GM18526 (cell line): Measurements from ENCODE around the gene FOXM1.

Source experiments
- POLR2A ChIP-seq: IDR thresholded peaks from 3 replicates; pipeline ENCODE4 v1.6.1; 2011; ENCODE audit not compliant: insufficient read length; ENCODE audit errors: extremely low read depth

FOXM1 gene, protein sequence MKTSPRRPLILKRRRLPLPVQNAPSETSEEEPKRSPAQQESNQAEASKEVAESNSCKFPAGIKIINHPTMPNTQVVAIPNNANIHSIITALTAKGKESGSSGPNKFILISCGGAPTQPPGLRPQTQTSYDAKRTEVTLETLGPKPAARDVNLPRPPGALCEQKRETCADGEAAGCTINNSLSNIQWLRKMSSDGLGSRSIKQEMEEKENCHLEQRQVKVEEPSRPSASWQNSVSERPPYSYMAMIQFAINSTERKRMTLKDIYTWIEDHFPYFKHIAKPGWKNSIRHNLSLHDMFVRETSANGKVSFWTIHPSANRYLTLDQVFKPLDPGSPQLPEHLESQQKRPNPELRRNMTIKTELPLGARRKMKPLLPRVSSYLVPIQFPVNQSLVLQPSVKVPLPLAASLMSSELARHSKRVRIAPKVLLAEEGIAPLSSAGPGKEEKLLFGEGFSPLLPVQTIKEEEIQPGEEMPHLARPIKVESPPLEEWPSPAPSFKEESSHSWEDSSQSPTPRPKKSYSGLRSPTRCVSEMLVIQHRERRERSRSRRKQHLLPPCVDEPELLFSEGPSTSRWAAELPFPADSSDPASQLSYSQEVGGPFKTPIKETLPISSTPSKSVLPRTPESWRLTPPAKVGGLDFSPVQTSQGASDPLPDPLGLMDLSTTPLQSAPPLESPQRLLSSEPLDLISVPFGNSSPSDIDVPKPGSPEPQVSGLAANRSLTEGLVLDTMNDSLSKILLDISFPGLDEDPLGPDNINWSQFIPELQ

DNA sequence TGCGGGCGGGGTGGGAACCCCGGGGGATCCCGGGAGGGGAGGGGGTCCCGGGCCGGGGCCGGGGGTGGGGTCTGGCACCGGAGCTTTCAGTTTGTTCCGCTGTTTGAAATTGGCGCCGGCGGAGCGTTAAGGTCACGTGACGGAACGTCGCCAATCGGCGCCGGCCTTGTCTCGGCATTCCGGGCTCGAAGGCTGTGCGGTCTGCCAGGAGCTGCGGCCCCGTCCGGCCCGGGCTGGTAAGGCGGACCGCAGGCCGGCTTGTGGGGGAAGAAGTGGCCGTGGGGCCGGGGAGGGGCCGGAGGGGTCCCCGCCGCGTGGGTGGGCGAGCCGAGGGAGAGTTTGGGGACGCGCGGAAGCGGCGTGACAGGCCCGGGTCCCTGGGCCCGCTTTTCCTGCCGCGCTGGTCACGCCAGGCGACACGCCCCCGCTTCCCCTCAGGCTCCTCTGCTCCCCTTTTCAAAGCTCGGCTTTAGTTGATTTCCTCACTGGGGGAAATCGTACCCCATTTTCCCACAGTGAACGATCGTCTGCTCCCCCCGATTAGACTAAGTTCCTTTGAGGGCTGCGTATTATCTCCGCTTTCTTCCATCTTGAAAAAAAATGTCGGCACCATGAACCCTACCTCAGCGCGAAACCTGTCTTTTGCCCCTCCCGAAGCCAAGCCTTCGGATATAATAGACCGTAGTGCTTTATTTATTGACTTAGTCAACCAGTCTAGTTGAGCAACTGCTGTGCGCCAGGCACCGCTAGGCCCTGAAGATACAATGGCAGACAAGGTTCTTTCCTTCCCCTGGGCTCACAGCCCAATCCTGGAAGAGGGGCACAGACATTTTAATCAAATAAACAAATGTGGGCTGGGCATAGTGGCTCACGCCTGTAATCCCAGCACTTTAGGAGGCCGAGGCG lies at the start of gene FOXM1, which contains the start of gene RHNO1:
FOXM1 (minus strand) TSS at position 128 of the 906 bp plus-strand sequence. CDS start 2,696 bp downstream, outside the sequence.
RHNO1 (plus strand) TSS at position 177 of the 906 bp plus-strand sequence. CDS start 8,144 bp downstream, outside the sequence.
- TF ChIP-seq POLR2A = peak; percentile 82

DNA sequence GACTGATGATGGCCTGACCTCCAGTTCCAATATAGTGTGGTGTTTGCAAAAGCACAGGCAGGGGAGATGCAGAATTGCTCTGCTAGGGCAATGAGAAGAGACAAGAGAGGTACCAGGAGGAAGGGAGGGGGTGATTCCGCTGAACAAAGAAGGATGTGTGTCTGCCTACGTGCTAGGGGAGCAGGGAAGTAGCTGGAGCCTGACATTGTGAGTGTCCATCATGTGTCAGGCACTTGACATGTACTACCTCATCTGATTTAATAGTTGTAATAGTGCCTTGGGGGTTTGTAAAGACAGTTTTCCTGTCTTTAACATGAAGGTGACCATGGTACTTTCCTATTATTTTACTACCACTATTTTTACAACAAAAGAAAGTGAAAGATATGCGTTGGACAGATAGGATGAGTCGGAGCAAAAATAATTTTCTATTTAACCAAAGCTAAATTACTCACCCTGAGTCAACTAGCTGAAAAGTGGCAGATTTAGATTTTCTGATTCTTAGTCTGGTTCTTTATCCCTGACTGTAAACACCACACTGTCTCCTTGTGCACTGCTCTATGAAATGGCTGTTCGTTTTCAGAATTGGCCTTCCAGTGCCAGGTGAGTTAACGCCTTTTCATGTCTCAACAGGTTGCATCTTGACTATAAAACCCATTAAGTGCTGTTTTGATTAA lies 48.5 kb upstream of the FOXM1 start:
- no peak for TF ChIP-seq POLR2A

DNA sequence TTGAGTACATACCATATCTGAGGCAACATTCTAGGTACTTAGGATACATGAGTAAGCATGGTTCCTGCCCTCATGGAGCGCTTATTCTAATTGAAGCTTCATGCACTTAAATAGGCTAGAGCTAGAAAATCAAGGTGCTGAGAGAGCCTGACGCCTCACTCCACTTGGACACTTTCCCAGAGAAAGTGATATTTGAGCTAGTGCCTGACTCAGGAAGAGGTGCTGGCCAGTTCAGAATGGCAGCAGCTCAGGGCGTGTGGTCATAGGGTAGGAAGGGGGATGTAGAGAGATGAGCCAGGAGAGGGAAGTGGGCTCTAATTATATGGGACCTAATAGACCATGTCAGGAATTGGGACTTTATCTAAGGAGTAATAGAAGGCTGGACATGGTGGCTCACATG lies 47.0 kb upstream of the FOXM1 start:
- no peak for TF ChIP-seq POLR2A

DNA sequence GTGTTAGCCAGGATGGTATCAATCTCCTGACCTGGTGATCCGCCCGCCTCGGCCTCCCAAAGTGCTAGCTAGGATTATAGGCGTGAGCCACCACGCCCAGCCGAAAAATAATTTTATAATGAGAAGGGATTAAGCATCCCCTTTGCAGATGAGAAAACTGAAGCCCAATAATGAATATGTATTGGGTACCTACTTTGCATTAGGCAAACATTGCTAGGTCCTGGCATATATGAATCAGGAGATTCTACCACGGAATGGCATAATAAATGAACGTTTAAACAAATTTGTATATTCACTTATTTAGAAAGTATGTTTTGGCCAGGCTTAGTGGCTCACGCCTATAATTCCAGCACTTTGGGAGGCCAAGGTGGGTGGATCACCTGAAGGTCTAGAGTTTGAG lies 46.1 kb upstream of the FOXM1 start:
- TF ChIP-seq POLR2A = no peak

DNA sequence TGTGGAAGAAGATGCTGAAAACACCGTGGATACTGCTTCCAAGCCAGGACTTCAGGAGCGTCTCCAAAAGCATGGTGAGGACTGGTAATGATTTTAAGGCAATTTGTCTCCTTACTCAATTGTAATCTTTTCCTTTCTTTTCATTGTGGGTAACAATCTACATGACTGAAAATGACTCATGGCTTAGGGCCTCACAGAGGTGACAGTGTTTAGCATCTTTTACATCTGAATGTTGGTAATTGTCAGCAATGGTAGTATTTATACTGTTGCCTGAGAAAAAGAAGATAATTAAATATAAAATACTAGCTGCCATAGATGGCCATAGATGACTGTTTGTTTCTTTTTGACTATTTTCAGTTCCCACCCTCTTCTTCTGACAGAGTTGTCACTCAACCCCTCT lies 45.4 kb upstream of the FOXM1 start:
- TF ChIP-seq POLR2A = no peak

DNA sequence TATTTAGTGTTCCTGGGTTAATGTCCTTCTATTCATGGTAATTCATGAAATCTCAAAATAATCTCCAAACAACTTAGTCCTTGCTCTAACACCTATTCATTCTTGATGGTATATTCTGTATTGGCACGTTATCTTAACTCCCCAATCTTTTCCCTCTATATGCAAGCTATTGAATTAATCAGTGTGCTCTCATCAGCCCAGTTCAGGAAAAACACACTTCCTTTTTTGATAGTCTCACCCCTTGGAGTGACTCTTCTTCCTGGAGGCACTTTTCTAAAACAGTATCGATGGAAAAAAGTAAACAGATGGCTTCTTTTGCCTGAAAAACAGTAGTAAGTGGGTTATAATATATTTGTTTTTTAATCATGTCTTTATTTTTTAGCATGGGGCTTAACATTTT lies 42.3 kb upstream of the FOXM1 start:
- TF ChIP-seq POLR2A = no peak

DNA sequence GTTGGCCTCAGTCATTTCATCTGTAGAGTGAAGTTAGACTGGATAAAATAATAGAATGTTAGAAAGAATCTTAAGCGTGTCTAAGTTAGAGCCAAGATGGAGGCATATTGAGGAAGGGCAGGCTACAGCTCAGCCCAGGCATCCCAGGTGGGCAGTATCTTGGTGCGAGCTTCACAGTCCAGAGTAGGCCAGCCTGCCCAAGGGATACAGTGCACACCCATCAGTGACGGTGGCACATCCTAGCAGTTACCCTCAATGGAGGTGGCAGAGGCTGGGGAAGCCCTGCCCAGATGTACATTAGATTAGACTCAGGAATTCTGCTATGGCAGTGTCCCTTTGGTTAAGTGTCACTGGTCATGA lies 35.2 kb upstream of the FOXM1 start:
- TF ChIP-seq POLR2A = no peak

DNA sequence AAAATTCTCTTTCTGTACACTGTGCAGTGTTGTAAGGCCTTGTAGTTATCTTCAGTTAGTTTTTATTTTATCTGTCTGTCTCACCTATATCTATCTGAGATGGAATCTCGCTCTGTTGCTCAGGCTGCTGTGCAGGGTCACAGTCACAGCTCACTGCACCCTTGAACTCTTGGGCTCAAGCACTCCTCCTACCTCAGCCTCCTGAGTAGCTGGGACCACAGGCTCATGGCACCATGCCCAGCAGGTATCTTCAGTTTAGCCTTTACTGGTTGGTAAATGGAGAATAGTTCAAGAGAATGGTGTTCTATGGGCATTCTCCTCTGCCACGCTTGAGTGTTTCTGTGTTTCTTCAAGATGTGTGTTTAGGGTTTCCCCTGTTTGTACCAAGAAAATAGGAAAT lies 27.3 kb upstream of the FOXM1 start:
- no peak for TF ChIP-seq POLR2A

DNA sequence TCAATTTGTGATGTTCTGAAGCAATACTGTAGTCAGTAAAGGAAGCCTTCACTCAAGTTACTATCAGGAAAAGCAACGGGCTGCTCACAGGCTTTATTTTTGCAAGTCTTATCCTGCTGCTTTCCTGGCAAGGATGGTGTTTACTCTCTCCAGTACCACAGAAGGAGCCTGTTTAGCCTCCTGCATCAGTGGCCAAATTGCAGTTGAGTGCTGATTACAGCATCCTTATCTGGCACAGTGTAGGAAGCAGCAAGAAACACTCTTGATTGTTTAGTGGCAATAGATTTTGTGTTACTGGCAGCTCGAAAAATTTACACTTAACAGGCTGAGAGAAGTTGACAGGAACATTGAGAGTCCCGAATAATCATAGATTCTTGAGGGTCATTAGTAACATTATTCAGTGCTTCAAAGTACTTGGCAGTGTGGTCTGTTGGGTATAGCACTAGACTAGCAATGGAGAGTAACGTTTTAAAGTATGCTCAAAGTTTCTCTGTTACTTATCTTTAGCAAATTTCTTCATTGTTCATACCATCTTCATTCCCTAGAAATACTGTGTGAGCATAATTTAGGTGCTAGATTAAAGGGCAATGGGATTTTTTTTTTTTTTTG lies 25.4 kb upstream of the FOXM1 start:
- TF ChIP-seq POLR2A = no peak

DNA sequence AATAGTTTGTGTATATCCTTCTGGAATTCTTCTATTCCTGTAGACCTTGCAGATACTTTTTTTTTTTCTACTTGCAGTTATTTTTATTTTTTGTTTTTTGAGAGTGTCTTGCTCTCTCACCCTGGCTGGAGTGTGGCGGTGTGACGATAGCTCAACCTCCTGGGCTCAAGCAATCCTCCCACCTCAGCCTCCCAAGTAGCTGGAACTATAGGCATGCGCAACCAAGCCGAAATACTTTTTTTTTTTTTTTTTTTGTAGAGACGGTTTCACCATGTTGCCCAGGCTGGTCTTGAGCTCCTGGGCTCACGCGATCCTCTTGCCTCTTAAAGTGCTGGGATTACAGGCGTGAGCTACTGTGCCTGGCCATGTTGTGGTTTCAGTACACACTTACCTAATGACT lies 23.7 kb upstream of the FOXM1 start:
- TF ChIP-seq POLR2A = no peak

DNA sequence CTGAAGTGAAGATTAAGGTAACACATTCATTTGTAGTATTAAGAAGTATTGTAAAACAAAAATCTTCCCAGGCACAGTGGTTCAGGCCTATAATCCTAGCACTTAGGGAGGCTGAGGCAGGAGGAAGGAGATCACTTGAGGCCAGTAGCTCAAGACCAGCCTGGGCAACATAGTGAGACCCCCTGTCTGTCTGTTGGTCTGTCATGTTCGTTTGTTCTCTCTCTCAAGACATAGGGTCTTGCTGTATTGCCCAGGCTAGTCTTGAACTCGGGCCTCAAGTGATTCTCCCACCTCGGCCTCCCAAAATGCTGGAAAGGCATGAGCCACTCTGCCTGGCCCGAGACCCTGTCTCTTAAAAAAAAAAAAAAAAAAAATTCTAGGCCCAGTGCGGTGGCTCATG lies 20.4 kb upstream of the FOXM1 start:
- no peak for TF ChIP-seq POLR2A

DNA sequence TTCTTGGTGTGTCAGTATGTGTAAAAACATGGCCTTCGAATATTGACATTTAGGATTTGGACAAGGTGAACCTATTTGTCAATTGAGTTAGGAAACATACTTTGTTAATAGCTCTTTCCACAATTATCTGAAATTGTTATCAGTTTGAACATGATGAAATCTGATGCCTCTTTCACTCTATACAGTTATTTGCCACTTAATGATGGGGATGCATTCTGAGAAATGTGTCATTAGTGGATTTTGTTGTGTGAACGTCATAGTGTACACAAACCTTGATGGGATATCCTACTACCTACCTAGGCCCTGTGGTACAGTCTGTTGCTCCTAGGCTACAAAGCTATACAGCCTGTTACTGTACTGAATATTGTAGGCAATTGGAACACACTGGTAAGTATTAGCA lies 18.5 kb upstream of the FOXM1 start:
- no peak for TF ChIP-seq POLR2A

DNA sequence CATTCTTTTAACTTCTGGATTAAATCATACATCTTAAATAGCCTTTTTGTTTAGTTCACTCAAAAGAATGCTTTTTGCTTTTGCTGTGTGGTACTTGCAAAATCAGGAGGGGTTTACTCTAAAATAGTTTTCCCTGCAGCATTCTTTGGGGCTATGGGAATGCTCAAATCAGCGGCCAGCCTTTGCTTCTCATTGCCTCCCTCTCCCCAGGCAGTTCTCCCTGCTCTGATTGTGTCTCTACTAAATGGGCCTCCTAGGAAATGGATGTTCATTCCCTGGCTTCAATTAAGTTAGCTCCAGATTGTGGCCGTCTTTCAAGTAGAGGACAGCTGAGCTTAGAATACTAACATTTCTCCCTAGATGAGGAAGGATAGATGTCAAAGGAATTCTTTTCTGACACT lies 18.1 kb upstream of the FOXM1 start:
- TF ChIP-seq POLR2A = no peak

DNA sequence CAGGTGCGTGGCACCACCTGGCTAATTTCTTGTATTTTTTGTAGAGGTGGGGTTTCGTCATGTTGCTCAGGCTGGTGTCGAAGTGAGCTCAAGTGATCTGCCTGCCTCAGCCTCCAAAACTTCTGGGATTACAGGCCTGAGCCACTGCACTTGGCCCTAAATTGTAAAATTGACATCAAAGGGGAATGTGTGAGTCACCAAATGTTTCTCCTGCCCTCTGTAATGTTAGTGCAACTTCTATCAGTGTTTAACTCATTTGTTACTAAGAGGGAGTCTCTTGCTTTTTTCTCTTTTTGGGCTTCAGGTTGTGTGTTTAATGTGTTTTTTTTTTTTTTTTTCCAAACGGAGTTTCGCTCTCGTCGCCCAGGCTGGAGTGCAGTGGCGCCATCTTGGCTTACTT lies 16.0 kb upstream of the FOXM1 start:
- TF ChIP-seq POLR2A = no peak
